NAMALWA (cell line): ENCODE results near the gene ELMO3.

Experiments
- DNase-seq: peaks from one replicate; pipeline ENCODE4 v3.0.0-alpha.2; 2015; ENCODE audit warnings: low spot score

The ELMO3 gene

DNA sequence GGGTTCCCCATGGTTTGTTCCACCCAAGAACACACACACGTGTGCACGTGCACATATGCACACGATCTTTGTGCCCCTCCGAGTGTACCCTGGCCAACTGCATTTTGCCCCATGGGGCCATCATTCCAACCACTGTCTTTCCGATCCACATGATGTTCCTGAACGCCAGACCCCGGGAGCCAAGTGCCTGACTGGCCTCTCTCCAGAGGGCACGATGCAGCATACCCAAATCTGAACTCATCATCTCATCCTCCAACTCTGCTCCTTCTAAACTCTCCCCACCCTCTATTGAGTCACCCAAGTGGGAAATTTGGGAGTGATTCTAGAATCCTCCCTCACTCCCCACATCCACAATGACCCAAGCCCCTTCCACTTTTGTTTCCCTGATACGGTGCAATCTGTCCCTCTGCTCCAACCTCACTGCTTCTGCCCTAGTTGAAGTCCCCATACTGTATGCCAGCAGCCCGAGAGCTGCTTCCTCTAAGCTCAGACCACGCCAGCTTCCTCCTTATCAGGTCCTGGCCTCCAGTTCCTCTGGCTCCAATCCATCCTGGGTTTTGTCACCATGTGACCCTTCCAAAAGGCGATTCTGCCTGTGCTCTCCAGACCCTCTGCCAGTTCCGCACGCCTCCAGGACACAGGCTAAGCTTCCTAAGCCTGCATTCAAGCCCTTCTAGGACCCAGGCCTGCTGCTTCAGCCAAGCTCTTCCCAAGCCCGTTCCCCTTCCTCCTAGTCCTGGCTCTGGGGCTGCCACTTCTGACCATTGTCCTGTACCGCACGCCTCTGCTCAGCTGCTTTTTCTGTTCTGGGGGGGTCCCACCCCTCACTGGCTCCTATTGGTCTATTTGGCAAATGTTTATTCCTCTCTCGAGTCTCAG lies 17.9 kb downstream of the ELMO3 start:
- DNase-seq = no peak

DNA sequence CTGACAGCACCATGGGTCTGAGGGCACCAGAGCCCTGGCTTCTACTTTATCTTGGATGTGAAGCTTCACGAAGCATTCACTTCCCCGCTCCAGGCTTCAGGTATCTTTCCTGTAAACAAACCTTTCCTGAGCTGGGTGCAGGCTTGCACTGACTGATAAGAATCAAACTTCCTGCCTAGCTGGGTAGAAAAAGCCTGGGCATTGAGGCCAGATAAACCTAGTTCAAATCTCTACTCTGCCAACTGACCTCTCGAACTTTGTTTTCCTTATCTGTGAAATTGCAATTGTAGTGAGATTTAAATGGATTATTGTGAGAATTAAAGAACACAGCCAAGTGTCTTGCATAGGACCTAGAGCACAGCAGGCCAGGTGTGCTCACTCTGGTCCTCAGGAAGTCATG lies 25.1 kb downstream of the ELMO3 start:
- DNase-seq = no peak

DNA sequence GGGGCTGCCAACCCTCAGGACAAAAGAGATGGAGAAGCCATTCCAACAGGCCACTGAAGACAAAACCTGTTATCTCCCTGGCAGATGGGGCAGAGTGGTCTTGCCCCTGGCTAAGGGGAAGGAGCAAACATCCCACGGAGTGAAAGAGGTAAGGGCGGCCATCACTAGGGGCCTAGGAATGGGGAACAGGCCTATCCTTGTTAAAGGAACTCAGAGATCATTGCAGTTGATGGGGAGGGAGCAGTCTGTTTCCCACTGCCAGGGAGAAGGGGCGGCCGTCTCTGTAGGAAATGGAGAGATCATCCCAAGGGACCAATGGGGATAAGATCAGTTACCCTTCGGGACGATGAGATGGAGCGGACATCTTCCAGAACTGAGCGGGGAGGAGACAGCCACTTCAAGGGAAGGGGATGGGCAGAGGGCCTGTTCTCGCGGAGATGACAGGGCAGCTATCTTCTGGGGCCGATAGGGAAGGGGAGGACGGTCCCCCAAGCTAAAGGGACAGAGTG lies 27.4 kb downstream of the ELMO3 start:
- DNase-seq = no peak

DNA sequence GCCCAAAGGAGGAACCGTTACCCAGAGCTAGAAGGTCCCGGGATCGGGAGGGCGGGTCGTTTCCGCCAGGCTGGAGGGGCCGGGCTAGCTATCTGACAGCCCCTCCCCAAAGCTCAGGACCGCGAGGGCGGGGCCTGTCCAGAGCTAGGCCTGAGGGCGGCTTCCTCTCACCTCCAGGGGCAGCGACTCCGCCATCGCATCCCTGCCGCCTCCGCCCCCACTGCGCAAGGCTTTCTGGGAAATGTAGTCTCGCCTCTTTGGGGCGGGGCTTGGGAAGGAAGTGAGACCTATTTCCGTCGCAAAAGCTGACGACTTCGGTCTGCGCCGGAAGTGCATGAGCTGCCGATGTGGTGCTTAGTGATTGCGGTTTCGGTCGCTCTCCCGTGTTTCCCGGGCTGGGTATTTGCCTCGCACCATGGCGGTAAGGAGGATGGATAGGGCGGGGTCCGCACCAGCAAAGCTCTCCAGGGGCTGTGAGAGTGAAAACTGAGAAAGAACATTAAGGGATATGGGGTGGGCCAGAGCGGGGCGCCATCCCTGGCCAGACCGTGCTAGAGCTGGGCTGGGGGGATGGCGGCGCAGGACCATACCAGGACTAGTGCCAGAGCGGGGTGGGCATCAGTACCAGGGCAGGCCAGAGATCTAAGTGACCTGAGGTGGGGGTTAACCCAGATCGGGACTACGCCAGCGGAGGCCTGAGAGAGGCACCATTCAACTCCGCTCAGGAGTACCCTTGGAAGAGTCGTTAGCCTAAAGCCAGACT lies 28.1 kb downstream of the ELMO3 start, which contains the start of gene TMEM208:
TMEM208 (plus strand) TSS at position 327 of the 763 bp plus-strand sequence; CDS start at position 416, 89 bp downstream.
- DNase-seq = peak; percentile 99

DNA sequence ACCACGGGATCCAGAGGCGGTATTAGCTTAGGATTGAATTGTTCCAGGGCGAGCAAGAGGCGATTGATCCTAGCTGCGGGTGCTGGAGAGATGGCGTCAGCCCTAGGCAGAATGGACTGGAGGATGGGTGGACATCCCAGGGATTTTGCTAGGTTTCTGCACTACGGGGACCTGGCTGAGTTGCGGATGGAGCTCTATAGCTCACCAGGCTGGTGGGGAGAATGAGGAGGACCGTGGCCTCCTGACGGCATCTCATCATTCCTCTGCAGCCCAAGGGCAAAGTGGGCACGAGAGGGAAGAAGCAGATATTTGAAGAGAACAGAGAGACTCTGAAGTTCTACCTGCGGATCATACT lies 28.6 kb downstream of the ELMO3 start:
- no peak for DNase-seq

DNA sequence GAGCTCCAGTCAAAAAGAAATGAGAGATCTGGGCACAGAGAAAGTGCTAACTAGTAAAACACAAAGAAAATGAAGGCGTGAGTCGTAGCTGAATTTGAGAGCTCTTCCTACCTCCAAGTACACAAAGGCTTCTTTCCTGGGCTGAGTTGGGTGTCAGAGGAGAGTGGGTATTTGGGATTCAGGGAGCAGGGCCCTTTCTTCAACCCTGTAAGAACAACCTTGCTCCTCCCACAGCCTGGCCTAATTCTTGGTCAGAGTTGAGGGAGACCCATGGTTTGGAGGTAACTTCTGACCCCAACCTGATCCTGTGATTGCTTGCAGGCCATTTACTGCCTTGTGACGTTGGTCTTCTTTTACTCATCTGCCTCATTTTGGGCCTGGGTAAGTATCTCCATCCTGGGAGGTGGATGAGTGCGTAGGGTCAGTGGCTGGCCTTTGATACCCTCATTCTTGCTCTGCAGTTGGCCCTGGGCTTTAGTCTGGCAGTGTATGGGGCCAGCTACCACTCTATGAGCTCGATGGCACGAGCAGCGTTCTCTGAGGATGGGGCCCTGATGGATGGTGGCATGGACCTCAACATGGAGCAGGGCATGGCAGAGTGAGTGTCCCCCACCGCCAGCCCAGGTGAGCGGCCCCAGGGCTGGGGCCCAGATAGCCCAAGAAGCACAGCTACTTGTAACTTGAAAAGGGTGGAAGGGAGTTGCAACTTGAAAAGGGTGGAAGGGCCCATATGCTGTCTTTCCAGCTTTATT lies 29.3 kb downstream of the ELMO3 start:
- DNase-seq = no peak

DNA sequence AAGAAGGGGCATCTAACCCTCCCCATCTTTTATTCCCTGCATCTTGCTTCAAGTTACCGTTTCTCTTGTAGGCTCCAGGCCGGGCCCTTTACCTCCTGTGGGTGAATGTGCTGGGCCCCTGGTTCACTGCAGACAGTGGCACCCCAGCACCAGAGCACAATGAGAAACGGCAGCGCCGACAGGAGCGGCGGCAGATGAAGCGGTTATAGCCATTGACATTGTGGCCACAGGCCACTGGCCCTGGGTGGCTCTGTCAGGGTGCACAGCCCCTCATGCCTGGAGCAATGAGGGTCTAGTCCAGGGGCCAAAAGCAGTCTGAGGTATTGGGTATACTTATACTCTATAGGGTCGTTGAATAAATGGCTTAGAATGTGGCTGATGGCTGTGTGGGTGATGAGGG lies 30.0 kb downstream of the ELMO3 start:
- DNase-seq = no peak

DNA sequence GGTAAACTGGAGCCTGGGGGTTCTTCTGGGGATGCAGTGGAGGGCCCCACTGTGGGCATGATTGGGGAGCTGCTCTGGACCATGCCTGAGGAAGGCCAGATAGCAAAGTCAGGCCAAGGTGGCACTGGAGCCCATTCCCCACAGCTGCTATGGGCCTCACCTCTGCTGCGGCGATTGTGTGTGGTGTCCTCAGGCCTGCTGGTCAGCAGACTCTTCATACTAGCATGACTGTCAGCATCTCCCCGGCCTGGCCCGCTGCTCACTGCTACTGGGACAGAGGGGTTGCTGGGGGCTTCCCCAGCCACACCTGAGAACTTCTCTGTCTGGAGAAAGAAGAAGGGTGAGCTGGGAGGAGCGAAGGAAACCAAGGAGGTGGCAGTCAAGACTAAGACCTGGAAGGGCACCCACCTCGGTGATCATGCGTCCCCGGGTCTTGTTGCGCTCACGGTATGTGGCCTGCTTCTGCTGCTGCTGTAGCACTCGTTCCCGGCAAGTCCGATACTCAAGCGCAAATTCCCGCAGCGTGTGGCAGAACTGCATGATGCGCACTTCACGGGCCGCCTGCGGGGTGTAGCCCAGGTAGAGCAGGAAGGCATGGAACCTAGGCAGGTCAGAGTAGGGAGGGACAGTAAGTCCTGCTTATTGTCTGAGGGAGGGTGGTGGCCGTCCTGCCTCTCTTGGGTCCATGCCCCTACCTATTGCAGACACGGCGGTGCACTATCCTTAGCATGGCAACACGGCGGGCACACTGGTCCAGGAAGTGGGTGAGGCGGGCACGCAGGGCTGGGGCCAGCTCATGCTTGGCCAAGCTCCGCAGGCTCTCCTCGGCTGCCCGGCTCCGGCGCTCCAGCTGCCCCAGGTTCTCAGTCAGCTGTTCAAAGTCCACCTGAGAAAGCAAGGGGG lies 31.2 kb downstream of the ELMO3 start:
- DNase-seq = no peak

DNA sequence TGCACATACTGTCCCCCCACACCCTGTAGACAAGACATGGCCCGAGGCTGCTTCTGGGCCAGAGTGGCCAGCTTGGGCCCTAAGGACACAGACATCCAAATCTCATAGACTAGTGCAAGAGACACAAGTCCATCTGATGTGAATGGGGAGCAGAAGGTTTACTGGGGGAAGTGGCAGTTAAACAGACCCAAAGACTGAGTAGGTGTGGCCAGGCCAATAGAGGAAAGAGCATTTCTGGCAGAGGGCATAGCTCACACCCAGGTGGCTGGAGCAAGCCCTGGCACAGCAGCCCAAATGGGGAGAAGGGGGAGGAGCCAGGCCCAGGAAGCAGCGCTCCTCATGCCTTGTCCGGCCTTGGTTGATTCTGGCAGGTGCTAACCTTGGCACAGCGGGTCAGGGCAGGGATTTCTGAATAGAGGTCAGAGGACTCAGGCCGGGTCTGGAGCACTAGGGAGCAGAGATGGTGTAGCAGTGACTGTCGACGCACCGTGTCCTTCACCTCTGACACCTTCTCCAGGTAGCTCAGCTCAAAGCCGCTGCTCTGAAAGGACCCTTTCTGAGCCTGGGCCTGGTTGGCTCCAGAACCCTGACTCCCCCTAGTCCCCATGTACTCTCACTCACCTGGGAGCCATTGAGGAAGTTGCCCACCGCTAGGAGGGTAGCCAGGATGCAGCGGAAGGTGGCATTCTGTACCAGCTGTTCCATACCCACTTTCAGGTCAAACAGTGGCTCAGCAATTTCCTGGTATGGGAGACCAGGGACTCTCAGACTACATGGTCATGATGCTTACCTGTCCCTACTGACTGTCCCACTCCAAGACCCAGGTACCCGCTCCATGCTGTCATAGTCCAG lies 32.1 kb downstream of the ELMO3 start:
- DNase-seq = no peak

DNA sequence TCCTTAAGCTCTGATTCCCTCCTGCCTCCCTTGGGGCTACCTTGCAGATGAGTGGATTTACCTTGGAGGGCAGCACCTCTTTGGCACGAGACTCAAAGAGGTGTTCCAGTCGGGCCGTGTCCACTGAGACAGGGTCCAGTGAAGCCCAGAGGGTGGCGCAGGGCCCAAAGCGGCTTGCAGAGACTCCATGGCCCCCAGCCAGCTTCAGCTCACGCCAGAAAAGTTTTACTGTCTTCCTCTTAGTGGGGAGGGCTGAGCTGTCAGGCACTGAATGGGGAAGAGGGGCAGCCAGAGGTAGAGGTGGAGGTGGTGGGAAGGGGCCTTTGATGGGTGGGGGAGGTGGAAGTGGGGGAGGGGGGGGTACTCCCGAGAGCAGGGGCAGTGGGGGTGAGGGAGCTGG lies 34.7 kb downstream of the ELMO3 start:
- DNase-seq = no peak

DNA sequence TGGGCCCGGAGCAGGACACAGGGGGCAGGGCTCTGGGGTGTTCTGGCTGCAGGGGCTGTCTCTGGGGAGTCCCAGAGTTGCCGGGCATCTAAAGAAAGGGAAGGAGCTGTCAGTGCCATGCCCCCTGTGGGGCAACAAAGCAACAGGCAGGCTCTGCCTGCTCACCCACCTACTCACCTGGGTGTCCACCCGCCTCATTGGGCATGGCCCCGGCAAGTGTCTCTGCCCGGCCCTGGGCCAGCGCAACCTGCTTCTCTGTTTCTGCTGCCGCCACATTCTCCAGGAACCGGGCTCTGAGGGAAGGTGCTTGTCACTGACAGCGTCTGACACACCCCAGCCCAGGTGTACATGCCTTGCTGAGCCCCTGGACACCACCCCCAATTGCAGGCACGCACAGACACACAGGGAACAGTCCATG lies 35.3 kb downstream of the ELMO3 start:
- DNase-seq = no peak

DNA sequence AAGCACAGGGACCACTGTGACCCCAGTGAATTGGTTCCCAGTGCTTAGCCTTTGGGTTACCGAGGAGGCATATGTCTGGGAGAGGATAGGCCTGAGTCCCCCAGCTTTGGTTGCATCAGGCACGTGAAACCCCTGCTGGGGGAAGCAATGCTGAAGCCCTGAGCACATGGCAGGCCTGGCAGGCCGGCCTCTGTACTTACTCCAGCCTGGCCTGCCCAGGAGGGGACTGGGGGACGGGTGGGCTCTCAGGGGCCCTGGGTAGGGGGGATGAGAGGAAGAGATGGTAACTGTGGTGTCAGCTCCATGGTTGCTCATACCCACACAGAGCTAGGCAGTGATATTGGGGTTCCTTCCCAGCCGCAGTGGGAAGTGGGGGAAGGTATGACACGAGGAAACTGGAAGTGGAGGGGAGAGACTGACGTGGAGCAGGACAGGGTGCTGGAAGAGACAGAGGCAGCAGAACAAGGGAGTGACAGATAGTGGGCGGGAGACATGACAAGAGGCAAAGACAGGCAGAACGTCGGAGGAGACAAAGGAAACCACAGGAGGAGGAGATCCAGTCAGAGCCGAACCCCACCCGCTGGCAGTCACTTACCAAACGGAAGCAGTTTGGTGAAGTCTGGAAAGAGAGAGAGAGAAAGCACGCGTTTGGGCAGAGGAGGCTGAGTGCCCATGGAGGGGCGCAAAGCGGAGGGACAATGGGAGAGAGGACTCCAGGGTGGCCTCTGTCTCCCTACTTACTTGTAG lies 37.1 kb downstream of the ELMO3 start:
- no peak for DNase-seq

DNA sequence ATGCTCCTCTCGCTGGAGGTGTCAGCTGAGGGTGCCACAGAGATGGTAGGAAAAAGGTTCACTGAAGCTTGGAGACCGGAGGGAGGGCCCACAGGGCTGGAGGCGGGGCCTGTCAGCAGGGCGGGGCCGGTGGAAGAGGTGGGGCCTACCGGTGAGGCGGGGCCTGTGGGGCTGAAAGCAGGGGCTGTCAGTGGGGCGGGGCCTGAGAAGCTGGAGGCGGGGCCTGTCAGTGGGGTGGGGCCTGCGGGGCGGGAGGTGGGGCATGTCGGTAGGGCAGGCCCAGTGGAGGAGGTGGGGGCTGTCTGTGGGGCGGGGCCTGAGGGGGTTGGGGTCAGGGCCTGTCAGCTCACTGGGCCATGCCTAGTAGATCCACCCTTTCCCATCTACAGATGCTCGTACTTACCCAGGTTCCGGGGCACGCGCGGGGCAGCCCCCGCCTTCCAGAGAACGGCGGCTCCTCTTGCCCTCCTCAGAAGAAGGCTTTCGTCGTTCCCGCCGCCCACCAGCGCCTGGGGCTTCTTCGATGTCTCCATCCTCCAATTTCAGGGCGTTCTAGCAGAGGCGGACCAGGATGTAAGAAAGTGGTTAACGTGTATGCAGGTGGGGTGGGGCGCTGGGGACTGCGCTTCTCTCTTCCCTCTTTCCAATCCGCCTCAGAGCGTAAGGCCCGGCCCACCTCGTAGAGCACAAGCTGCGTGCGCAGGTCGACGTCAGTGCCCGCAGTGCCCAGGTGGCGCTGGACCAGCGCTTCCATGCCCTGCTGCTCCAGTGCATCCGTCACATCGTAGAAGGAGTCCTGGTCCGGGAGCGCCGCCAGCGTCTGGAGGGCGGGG lies 37.8 kb downstream of the ELMO3 start:
- DNase-seq = peak; percentile 86

DNA sequence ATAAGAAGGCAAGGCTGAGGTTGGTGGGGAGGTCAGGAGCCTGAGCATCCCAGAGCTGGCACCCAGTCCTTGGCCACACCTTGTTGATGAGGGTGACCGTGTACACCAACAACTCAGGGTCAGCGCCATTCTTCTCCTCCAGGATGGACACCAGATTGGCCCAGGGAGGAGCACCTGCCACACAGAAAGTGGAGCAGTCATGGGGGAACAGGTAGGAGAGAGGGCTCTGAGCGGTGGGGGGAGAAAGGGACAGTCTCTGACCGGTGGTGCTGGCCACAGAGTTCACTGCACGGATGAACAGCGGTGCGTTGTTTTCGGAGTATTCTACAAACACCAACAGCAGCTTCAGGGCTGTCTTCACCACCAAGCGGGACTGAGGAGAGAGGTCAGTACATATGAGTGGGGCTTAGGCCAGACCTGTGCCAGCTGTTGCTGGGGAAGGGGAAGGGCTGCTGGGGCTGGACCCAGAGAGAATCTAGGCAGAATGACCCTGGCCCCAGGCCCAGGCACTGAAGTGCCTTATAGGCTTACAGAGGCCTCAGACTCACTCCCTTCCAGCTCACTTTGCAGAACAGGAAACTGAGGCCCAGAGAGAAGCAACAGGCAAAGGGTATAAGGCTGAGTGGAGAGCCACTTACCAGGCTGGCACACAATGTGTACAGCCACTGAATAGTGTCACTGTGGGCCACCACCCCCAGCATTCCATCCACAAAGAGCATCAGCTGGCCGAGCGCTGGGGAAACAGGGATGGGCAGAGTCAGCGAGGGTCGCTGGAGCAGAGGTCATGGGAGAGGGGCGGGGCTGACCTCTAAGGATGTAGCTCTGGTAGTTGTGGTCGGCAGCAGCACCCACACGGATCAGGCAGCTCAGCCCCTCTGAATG lies 38.7 kb downstream of the ELMO3 start:
- DNase-seq = no peak

DNA sequence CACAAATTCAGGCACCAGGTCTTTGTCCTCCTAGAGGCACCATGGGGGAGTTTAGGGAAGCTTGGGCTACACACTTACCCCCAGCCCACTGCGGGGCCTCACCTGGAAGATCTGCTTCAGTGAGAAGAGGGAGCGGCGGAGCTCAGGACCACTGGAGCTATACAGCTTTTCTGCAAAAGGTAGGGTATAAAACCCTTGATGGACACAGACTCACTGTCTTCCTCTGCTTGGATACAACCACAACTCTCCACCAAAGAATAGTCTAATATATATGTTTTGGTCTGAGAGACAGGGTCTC lies 39.3 kb downstream of the ELMO3 start:
- no peak for DNase-seq

DNA sequence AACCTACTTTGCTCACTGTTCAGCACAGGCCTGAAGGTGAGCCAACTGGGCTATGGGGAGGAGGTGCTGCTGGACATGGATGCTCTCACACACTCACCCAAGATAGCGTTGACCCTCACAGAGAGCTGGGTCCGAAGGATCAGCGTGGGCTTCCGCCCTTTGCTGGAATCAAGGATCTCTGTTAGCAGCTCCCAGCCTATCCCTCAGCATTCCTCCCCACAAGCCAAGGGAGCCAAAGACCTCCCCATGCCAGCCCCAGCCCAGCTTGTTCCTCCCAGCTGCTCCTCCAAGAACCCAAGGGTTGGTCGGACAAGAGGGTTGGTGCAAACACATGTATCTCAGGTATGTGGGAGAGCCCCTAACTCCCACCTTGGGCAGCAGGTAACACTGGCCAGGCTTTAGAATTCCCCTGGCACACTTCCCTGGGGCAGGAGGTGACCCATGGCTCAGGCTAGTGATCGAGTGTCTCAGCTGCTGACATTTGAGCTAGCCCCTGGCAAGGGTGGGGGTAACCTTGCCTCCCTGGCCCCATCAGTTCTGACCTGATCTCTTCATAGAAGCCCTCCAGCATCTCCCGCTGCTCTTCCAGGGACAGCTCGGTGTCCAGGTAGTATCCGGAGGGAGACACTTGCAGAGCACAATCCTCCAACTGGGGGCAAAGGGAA lies 40.0 kb downstream of the ELMO3 start:
- DNase-seq = no peak

DNA sequence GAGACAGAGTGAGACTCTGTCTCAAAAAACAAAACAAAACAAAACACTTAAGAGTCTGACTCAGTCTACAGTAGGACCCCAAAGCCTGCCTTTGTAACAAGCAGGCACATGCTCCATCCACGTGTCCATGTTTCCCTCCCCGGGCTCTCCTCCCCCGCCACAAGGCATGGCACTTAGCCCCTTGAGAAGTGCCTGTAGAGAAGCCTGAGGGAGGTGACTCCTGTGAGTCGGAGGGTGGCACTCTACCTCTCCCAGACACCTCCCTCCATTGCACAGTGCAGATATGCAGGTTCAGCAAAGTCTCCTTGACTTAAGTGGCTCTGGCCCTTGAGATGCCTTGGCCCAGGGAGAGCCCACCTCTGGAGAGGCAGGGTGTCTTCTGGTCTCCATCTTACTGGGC lies 41.6 kb downstream of the ELMO3 start:
- no peak for DNase-seq
